Bronchial smooth muscle cell (primary cell): ENCODE data around the gene GARNL3. TPM values are rescaled to one million over a fixed set of nuclear protein-coding genes. Genes with fewer than 3 reads are reported as not detected.

Source experiments
- total RNA-seq: library from RNA; depleted of rRNA; stranded (reverse); fragments of >200 nt; gene quantifications from 2 replicates; pipeline ENCODE4 v1.2.1, GENCODE V29; 2014

GARNL3 gene
- 0.63 and 3.3 TPM in 2 replicates for total RNA-seq

GRCh38 chr9:127264462-127265219 is at the start of gene GARNL3:
Gene GARNL3 (plus strand): TSS chr9:127264774. CDS start chr9:127264878, 104 bp downstream.

GRCh38 chr9:127396808-127397645 is 132.5 kb downstream of the GARNL3 start, which contains the start of gene SLC2A8:
Gene SLC2A8 (plus strand): TSS chr9:127397169. CDS start chr9:127397231, 62 bp downstream.

GRCh38 chr9:127423934-127424675 is 159.5 kb downstream of the GARNL3 start, which contains the start of gene ZNF79:
Gene ZNF79 (plus strand): TSS chr9:127424382. CDS start chr9:127424788, 406 bp downstream.

Other genes with a start within 250 kb of the GARNL3 start
- gene ANGPTL2, start 142.1 kb upstream of the GARNL3 start, total RNA-seq = 55.8 and 75.3 TPM in 2 replicates
- gene SLC2A8, start 132.4 kb downstream of the GARNL3 start, total RNA-seq = 5.8 and 8.0 TPM in 2 replicates
- gene ZNF79, start 159.6 kb downstream of the GARNL3 start, total RNA-seq = 11.5 and 15.2 TPM in 2 replicates
- 1,024 and 1,424 TPM in 2 replicates for gene RPL12, start 186.6 kb downstream of the GARNL3 start, total RNA-seq
- gene LRSAM1, start 186.7 kb downstream of the GARNL3 start, total RNA-seq = 7.4 and 9.8 TPM in 2 replicates